Activated T-helper 1 cell treated with anti-CD3 and anti-CD28 coated beads, Interleukin-2, amount 50 U/mL, for 16 hours (primary cell): ENCODE results near the gene EGF.
"Not testable (repeated sequence)": the region's sequence is repeated elsewhere in the genome, so short reads cannot be mapped to it uniquely, and the experiment has no call there.

Experiments used
- DNase-seq, 2 donors: peaks; one replicate each; pipeline ENCODE4 v3.0.0-alpha.2; 2020; ENCODE audit warnings: low read depth in 1 of 2, low spot score in 1 of 2

EGF gene

GRCh38 chr4:110025718-110026117 lies 113.0 kb downstream of the EGF start:
- DNase-seq, result no peak

DNA sequence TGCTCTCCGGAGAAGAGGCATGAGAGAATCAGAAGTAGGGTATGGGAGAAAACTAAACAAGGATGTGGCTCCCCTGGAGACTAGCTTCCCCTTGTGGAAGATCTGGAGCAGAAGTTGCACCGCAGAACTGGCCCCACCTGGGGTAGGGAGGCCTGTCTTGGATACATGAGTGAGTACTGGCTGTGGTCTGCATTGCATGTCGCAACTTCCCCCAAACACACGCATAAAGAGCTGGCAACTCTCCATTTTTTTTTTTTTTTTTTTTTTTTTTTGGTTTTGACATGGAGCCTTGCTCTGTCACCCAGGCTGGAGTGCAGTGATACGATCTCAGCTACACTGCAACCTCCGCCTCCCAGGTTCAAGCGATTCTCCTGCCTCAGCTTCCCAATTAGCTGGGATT lies 119.9 kb downstream of the EGF start:
- no peak for DNase-seq

- DNase-seq, result no peak
These were observed 120.8 kb downstream of the EGF start for GRCh38 chr4:110033355-110034025.

GRCh38 chr4:110034026-110034393 lies 121.3 kb downstream of the EGF start:
- no peak for DNase-seq

- DNase-seq, result not testable (repeated sequence)
These were observed 126.5 kb downstream of the EGF start for GRCh38 chr4:110039164-110039563.

DNA sequence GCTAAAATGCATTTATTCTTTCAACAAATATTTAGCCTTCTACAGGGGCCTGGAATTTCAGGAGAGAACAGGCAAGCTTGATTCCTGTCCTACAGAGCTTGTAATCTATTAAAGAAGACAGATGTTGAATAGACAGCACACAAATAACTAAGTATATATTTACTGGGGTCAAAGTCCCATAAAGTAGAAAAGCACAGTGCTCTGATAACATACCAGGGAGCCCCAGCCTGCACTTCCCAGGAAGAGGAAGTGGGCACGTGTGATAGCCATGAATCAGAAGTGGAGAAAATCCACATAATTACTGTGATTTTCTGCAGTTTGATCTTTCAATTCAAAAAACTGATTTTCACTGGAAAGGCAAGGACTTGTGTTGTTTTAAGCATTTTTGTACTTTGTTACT lies 129.1 kb downstream of the EGF start:
- DNase-seq, result no peak

DNA sequence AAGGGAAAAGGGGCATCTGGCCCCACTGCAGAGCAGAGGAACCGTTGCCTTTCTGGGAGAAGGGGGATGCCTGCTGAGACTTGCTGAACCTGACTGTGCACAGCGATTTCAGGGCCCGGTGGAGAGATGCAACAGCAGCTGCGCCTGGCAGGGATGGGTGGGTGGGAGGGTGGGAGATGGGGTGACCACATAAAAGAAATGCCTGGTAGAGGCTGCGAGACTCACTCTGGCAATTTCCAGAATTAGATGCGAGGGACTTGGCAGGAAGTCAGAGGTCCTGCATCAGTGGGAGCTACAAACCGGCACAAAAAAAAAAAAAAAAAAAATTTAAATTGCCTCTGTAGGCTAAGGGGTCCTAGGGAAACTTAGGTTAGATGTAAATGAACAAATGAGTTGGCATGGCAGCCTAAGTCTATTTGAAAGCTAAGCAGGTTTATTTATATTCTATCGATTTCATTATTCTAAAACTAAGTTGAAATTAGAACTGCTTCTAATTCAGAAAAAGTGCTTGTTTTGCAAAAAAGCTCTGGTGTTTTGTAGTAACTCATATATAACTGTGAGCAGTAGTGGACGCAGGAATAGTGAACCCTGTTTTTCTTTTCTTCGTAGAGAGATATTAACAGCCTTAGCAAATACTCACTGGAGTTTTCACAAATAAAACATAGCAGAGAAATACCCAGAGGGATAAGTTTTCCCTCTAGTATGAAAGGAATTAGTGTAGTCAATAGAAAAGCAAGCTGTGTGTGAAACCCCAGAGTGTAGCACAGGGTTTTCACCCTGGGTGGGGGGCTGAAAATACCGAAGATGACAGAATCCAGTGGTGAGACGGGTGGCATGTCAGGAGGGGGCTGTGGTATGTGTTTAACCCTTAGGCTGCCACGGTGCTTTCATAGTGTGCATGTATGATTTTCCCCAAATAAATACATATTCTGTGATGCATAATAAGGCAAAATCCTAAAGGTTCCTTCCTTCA lies 130.1 kb downstream of the EGF start:
- DNase-seq, result no peak

DNA sequence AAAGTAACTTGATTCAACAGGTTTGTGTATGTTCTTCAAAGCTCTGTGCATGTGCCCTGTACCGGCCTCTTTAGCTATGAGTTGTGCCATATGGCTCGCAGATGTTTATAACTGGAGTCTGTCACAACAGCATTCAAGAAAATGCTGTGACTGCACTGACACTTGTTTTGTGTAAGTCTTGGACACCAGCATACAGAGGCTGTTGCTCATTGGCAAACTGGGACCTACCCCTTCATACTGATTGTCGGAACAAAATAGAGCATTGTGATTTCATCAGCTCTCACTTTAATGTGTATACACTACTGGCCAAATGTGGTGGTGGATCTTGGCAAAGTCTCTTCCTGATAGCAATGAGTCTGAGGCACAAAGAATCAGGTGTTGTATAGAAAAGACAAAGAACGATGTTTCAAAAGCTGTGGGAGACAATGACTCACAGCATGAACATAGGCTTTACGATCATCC lies 133.9 kb downstream of the EGF start:
- no peak for DNase-seq

GRCh38 chr4:110049951-110050925 lies 137.6 kb downstream of the EGF start:
- peak; percentile 8 to 10 for DNase-seq

- no peak for DNase-seq
These were observed 142.6 kb downstream of the EGF start for GRCh38 chr4:110055158-110055768.

- DNase-seq, result no peak
These were observed 146.0 kb downstream of the EGF start for GRCh38 chr4:110058677-110059076.

DNA sequence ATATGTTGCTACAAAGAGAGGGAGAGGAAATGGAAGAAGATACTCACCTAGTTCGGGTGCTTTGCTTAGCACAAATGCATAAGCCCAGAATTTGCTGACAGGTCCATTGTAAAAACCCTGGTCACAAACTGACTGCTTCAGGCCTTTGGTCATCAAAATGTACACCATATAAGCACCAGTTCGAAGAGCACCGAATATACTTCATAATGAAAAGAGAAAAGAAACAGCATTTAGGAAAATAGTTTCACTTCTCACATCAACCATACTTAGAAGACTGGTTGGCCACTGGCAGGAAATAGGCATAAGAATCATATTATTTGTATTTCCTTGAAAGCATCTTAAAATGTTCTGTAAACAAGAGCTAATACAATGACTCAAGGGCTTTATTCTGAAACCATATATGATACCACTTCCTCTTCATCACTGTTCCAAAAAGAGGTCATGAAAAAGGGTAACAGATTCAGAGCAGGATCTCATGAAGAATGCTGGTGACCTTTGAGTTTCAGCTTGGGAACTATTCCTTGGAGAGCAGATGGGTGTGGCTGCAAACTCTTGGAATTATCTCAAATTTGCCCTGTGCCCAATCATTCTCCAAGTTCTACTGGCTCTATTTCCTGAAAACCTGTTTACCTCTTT lies 147.0 kb downstream of the EGF start:
- no peak for DNase-seq

- no peak for DNase-seq
These were observed 148.4 kb downstream of the EGF start for GRCh38 chr4:110061076-110061475.
